HL-60 (cell line): ENCODE results near the gene TUBB2A.

ENCODE experiments used
- DNase-seq, 2 experiments: peaks; one replicate each; pipeline ENCODE4 v3.0.0-alpha.2; 2010 to 2020; ENCODE audit warnings: low read depth in 1 of 2, low spot score in 1 of 2
- H3K27ac ChIP-seq: fragments of 250-450 bp; sonication (Bioruptor Pico); replicated peaks from 2 replicates; pipeline ENCODE4 v1.5.1; 2020; ENCODE audit warnings: mild to moderate bottlenecking, moderate library complexity
- H3K27me3 ChIP-seq: fragments of 250-450 bp; sonication (Bioruptor Pico); 2 replicates; pipeline ENCODE4 v1.5.1; 2021; ENCODE audit warnings: mild to moderate bottlenecking, moderate library complexity; ENCODE audit not compliant: insufficient read depth, poor library complexity, severe bottlenecking
- H3K4me3 ChIP-seq: replicated peaks from 2 replicates; pipeline ENCODE4 v1.5.1; 2011; ENCODE audit warnings: mild to moderate bottlenecking, control low read depth, low read length; ENCODE audit not compliant: insufficient read depth
- CTCF ChIP-seq: IDR thresholded peaks from one replicate; pipeline ENCODE4 v1.5.1; 2011; ENCODE audit warnings: low read length, control low read depth, inconsistent platforms; ENCODE audit not compliant: insufficient read depth
- GABPA ChIP-seq: IDR thresholded peaks from 2 replicates; pipeline ENCODE4 v1.6.1; 2012; ENCODE audit warnings: low read depth
- POLR2AphosphoS5 ChIP-seq: IDR thresholded peaks from 2 replicates; pipeline ENCODE4 v1.6.1; 2012; ENCODE audit warnings: low read depth
- REST ChIP-seq: IDR thresholded peaks from 2 replicates; pipeline ENCODE4 v1.6.1; 2012; ENCODE audit warnings: low read depth; ENCODE audit not compliant: insufficient replicate concordance
- SPI1 ChIP-seq: IDR thresholded peaks from 2 replicates; pipeline ENCODE4 v1.6.1; 2012; ENCODE audit warnings: low read depth, mild to moderate bottlenecking, borderline replicate concordance

TUBB2A gene

GRCh38 chr6:3194535-3195419 is 37.4 kb upstream of the TUBB2A start:
- Histone ChIP-seq H3K4me3 (no peak overlapping the region), H3K27me3 (no peaks in the 10 kb centered on the region), H3K27ac (no peak overlapping the region)
- DNase-seq = no peak
- TF ChIP-seq SPI1 (no peak), CTCF (no peak), REST (no peak), POLR2AphosphoS5 (no peak), GABPA (no peak)

- TF ChIP-seq CTCF (no peak), POLR2AphosphoS5 (no peak), REST (no peak), GABPA (no peak), SPI1 (no peak)
- Histone ChIP-seq H3K27ac (no peak overlapping the region), H3K4me3 (no peak overlapping the region), H3K27me3 (no peaks in the 10 kb centered on the region)
- DNase-seq = no peak
These were observed 35.9 kb upstream of the TUBB2A start for GRCh38 chr6:3193102-3193849.

- TF ChIP-seq POLR2AphosphoS5 = no peak
- TF ChIP-seq CTCF = no peak
- no peak for TF ChIP-seq GABPA
- no peak for TF ChIP-seq SPI1
- no peak for TF ChIP-seq REST
- no peaks in the 10 kb centered on the region for H3K27me3 ChIP-seq
- DNase-seq = no peak
- no peak overlapping the region for H3K4me3 ChIP-seq
- H3K27ac ChIP-seq = no peak overlapping the region
These were observed 33.4 kb upstream of the TUBB2A start for GRCh38 chr6:3190779-3191178.
